GM19035 (cell line): ENCODE measurements around the gene ANO7.

Experiments
- ATAC-seq: cut with Tn5 transposase; IDR thresholded peaks from one replicate; pipeline ENCODE4 v1.9.1; 2021; ENCODE audit not compliant: unreplicated experiment

Gene ANO7

GRCh38 chr2:241241669-241242068, 53.2 kb downstream of the ANO7 start:
- no peak for ATAC-seq

GRCh38 chr2:241242306-241242705, 53.8 kb downstream of the ANO7 start:
- ATAC-seq = no peak

GRCh38 chr2:241244368-241244767, 55.9 kb downstream of the ANO7 start:
- ATAC-seq = no peak

GRCh38 chr2:241248289-241248688, 59.8 kb downstream of the ANO7 start:
- ATAC-seq = no peak

GRCh38 chr2:241248897-241249296, 60.4 kb downstream of the ANO7 start:
- ATAC-seq = no peak

GRCh38 chr2:241249654-241250053, 61.2 kb downstream of the ANO7 start:
- no peak for ATAC-seq

GRCh38 chr2:241252778-241253475, 64.5 kb downstream of the ANO7 start:
- ATAC-seq = no peak

- ATAC-seq = no peak
Measured at GRCh38 chr2:241254904-241255351, 66.5 kb downstream of the ANO7 start.

GRCh38 chr2:241255542-241256167, 67.2 kb downstream of the ANO7 start:
- no peak for ATAC-seq

GRCh38 chr2:241256168-241256545, 67.7 kb downstream of the ANO7 start:
- ATAC-seq = no peak

GRCh38 chr2:241257419-241258032, 69.0 kb downstream of the ANO7 start:
- ATAC-seq = no peak

- no peak for ATAC-seq
Measured at GRCh38 chr2:241258505-241259280, 70.2 kb downstream of the ANO7 start.

- ATAC-seq = no peak
Measured at GRCh38 chr2:241260911-241261310, 72.4 kb downstream of the ANO7 start.

- no peak for ATAC-seq
Measured at GRCh38 chr2:241261628-241262027, 73.2 kb downstream of the ANO7 start.

GRCh38 chr2:241263061-241263460, 74.6 kb downstream of the ANO7 start:
- ATAC-seq = no peak

GRCh38 chr2:241265506-241265905, 77.0 kb downstream of the ANO7 start:
- ATAC-seq = no peak

GRCh38 chr2:241267249-241268067, 79.0 kb downstream of the ANO7 start:
- no peak for ATAC-seq

GRCh38 chr2:241268306-241268705, 79.8 kb downstream of the ANO7 start:
- ATAC-seq = no peak

- no peak for ATAC-seq
Measured at GRCh38 chr2:241268716-241269445, 80.4 kb downstream of the ANO7 start.
